DND-41 (cell line): Measurements from ENCODE around the gene PEA15.

ENCODE experiments used
- ATAC-seq: fragments of 200-7000 bp; cut with Tn5 transposase; 3 replicates; pipeline ENCODE4 v1.9.1; 2021; ENCODE audit warnings: low read depth; ENCODE audit not compliant: insufficient read depth
- DNase-seq: peaks from one replicate; pipeline ENCODE4 v3.0.0-alpha.2; 2020
- H2AFZ ChIP-seq: 2 replicates; pipeline ENCODE4 v1.6.0; 2012; ENCODE audit warnings: low read depth, low read length
- H3K27ac ChIP-seq: 2 replicates; pipeline ENCODE4 v1.5.1; 2012; ENCODE audit warnings: low read length, inconsistent platforms
- H3K27me3 ChIP-seq: fragments of 200-600 bp; sonication (generic); 2 replicates; pipeline ENCODE4 v1.6.0; 2012; ENCODE audit warnings: low read length, mild to moderate bottlenecking, inconsistent platforms; ENCODE audit not compliant: insufficient read depth, poor library complexity
- H3K36me3 ChIP-seq: 2 replicates; pipeline ENCODE4 v1.5.1; 2012; ENCODE audit warnings: low read length, inconsistent platforms; ENCODE audit not compliant: insufficient read depth
- H3K4me1 ChIP-seq: 2 replicates; pipeline ENCODE4 v1.5.1; 2012; ENCODE audit warnings: mild to moderate bottlenecking, low read length; ENCODE audit not compliant: insufficient read depth
- H3K4me2 ChIP-seq: 2 replicates; pipeline ENCODE4 v1.6.0; 2012; ENCODE audit warnings: mild to moderate bottlenecking, moderate library complexity, low read length, inconsistent platforms; ENCODE audit not compliant: insufficient read depth
- H3K4me3 ChIP-seq, 2 experiments: fragments of 200-600 bp in 1 of 2; shearing (Covaris generic) in 1 of 2; 2 replicates each; pipeline ENCODE4 v1.5.1; 2012 to 2016; ENCODE audit warnings: inconsistent platforms in 2 of 2, low read length in 2 of 2, mild to moderate bottlenecking in 2 of 2, low read depth in 1 of 2, moderate library complexity in 1 of 2
- H3K79me2 ChIP-seq: 2 replicates; pipeline ENCODE4 v1.6.0; 2012; ENCODE audit warnings: low read length, inconsistent platforms; ENCODE audit not compliant: insufficient read depth
- H3K9ac ChIP-seq: 2 replicates; pipeline ENCODE4 v1.6.0; 2012; ENCODE audit warnings: low read depth, mild to moderate bottlenecking, inconsistent platforms, low read length, moderate library complexity
- H3K9me3 ChIP-seq: 2 replicates; pipeline ENCODE4 v1.5.1; 2012; ENCODE audit warnings: low read length, moderate library complexity, mild to moderate bottlenecking, inconsistent platforms; ENCODE audit not compliant: insufficient read depth, severe bottlenecking
- H4K20me1 ChIP-seq: 2 replicates; pipeline ENCODE4 v1.6.0; 2012; ENCODE audit warnings: low read length; ENCODE audit not compliant: insufficient read depth
- CTCF ChIP-seq: IDR thresholded peaks from 2 replicates; pipeline ENCODE4 v1.5.1; 2012; ENCODE audit warnings: borderline replicate concordance, low read length, moderate library complexity, mild to moderate bottlenecking; ENCODE audit not compliant: poor library complexity, severe bottlenecking; ENCODE audit errors: extremely low read depth
- EZH2 ChIP-seq: IDR thresholded peaks from 3 replicates; pipeline ENCODE4 v1.6.1; 2012; ENCODE audit warnings: borderline replicate concordance, low read depth, mild to moderate bottlenecking, moderate library complexity, low read length, inconsistent platforms; ENCODE audit not compliant: severe bottlenecking

Gene PEA15

GRCh38 chr1:160237558-160237957, 32.4 kb downstream of the PEA15 start:
- Histone ChIP-seq H3K9ac (no peak overlapping the region), H3K36me3 (peaks cover 92% of the 10 kb centered on the region), H3K27ac (no peak overlapping the region), H3K4me3 (no peak overlapping the region), H3K4me1 (no peaks in the 10 kb centered on the region), H3K27me3 (no peaks in the 10 kb centered on the region), H2AFZ (no peak overlapping the region), H3K9me3 (no peaks in the 10 kb centered on the region), H3K79me2 (peaks cover 6% of the 10 kb centered on the region), H4K20me1 (peaks cover 5% of the 10 kb centered on the region; the same call in 1 of the 2 replicates), H3K4me2 (no peak overlapping the region)
- no peak for ATAC-seq
- no peak for TF ChIP-seq CTCF
- TF ChIP-seq EZH2, result no peak
- no peak for DNase-seq

- Histone ChIP-seq H3K36me3 (peaks cover 93% of the 10 kb centered on the region), H3K9me3 (no peaks in the 10 kb centered on the region), H3K4me3 (no peak overlapping the region), H2AFZ (no peak overlapping the region), H3K27ac (no peak overlapping the region), H3K27me3 (no peaks in the 10 kb centered on the region), H3K9ac (no peak overlapping the region), H4K20me1 (peaks cover 5% of the 10 kb centered on the region; the same call in 1 of the 2 replicates), H3K4me2 (no peak overlapping the region), H3K79me2 (peaks cover 9% of the 10 kb centered on the region), H3K4me1 (no peaks in the 10 kb centered on the region)
- DNase-seq, result no peak
- TF ChIP-seq CTCF, result no peak
- no peak for ATAC-seq
Observed at GRCh38 chr1:160238408-160238807, 33.2 kb downstream of the PEA15 start.

- no peaks in the 10 kb centered on the region for H3K9me3 ChIP-seq
- no peak overlapping the region for H3K9ac ChIP-seq
- H3K27me3 ChIP-seq, result no peaks in the 10 kb centered on the region
- H3K27ac ChIP-seq, result no peak overlapping the region
- no peak for DNase-seq
- H3K4me3 ChIP-seq, result no peak overlapping the region
- peaks cover 16% of the 10 kb centered on the region for H3K79me2 ChIP-seq
- no peak for ATAC-seq
- H3K4me1 ChIP-seq, result no peaks in the 10 kb centered on the region
- H2AFZ ChIP-seq, result no peak overlapping the region
- peaks cover 91% of the 10 kb centered on the region for H3K36me3 ChIP-seq
- no peak for TF ChIP-seq EZH2
- TF ChIP-seq CTCF, result no peak
- H4K20me1 ChIP-seq, result peaks cover 7% of the 10 kb centered on the region; the same call in 1 of the 2 replicates
- no peak overlapping the region for H3K4me2 ChIP-seq
Observed at GRCh38 chr1:160239582-160240299, 34.6 kb downstream of the PEA15 start.
